Measurements from ENCODE around the gene COG7. TPM values are rescaled to one million over a fixed set of nuclear protein-coding genes. Genes with fewer than 3 reads are reported as not detected.
A peak's percentile ranks its signal among the peaks of the same experiment; 100 is the strongest.

Gene COG7
- total and polyA plus RNA-seq, 5 experiments from 2014 or later = 8.4 to 26.2 (median 10.9) TPM

GRCh38 chr16:23432176-23433128 lies 20.5 kb downstream of the COG7 start:
- POLR2A ChIA-PET = no interaction called here
- no peak overlapping the region for H3K27ac Mint-ChIP-seq

DNA sequence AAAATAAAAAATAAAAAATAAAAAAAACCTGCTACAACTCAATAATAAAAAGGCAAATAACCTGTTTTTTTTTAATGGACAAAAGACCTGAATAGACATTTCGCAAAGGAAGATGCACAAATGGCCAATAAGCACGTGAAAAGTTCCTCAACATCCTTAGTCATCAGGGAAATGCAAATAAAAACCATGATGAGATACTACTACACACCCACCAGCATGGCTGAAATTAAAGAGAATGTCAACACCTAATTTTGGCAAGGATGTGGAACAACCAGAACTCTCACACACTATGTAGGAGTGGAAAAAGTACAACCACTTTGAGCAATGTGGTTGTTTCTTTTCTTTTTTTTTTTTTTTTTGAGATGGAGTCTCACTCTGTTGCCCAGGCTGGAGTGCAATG lies 24.6 kb downstream of the COG7 start:
- H3K36me3 Mint-ChIP-seq = peaks cover 0 to 81% (median 16%) of the 10 kb centered on the region in 3 donors
- POLR2A ChIA-PET = no interaction called here
- ATAC-seq (no peak), DNase-seq (no peak)
- H3K4me1 Mint-ChIP-seq = no peaks in the 10 kb centered on the region
- no peak overlapping the region for H3K27ac Mint-ChIP-seq
- H3K27me3 Mint-ChIP-seq = no peaks in the 10 kb centered on the region
- H3K9me3 Mint-ChIP-seq = no peaks in the 10 kb centered on the region
- no peak overlapping the region for H3K4me3 Mint-ChIP-seq

More at GRCh38 chr16:23432176-23433128, 20.5 kb downstream of the COG7 start:
- DNase-seq = no peak
- Mint-ChIP-seq H3K27me3 (no peaks in the 10 kb centered on the region), H3K9me3 (no peaks in the 10 kb centered on the region), H3K36me3 (peaks cover 0 to 73% (median 20%) of the 10 kb centered on the region in 3 donors), H3K4me1 (peaks cover 0 to 8% (median 4%) of the 10 kb centered on the region in 4 donors), H3K4me3 (no peak overlapping the region)
- ATAC-seq = no peak

DNA sequence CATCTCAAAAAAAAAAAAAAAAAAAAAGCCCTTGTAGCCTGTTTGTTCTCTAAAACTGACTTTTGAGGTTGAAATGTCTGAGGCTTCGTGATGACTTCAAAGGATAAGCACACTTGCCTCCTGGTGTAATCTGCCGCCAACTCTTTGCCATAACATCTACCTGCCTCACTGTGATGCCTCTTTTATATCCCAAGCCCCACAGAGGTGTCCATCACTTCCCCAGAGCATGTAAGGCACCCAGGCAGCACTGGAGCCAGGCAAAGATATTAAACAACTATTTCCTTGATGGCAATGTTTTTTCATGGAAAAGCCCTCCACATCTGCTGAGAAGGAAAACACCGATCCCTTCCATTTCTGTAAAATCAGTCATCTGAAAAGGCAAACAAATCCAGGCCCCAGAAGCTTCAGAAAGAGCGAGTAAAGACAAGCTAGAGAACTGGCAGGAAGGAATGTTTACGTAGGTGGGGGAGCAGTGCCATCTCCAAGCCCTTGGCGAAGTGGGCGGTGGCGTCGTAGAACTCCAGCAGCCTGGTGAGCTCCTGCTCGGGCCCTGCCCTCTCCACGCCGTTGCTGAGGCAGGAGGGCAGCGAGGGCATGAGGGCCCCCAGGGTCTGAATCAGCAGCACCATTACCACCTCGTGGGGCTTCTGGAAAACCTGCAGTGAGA lies 28.6 kb downstream of the COG7 start:
- Mint-ChIP-seq H3K4me3 (no peak overlapping the region), H3K27ac (no peak overlapping the region), H3K9me3 (no peaks in the 10 kb centered on the region), H3K27me3 (no peaks in the 10 kb centered on the region), H3K4me1 (peaks cover 0 to 1% (median 0%) of the 10 kb centered on the region in 4 donors), H3K36me3 (peaks cover 0 to 69% (median 19%) of the 10 kb centered on the region in 3 donors)
- no peak for ATAC-seq
- POLR2A ChIA-PET = no interaction called here
- DNase-seq = no peak

- POLR2A ChIA-PET = no interaction called here
- peaks cover 0 to 67% (median 19%) of the 10 kb centered on the region in 3 donors for H3K36me3 Mint-ChIP-seq
- ATAC-seq = no peak
These were observed 29.4 kb downstream of the COG7 start for GRCh38 chr16:23423496-23424049.

GRCh38 chr16:23420011-23420410 lies 33.0 kb downstream of the COG7 start:
- POLR2A ChIA-PET = no interaction called here
- Mint-ChIP-seq H3K4me3 (no peak overlapping the region), H3K27me3 (no peaks in the 10 kb centered on the region), H3K27ac (peak overlapping the region in 1 of 10 donors; percentile 13), H3K4me1 (peaks cover 0 to 1% (median 0%) of the 10 kb centered on the region in 4 donors), H3K9me3 (no peaks in the 10 kb centered on the region), H3K36me3 (peaks cover 0 to 71% (median 24%) of the 10 kb centered on the region in 3 donors)
- DNase-seq (no peak), ATAC-seq (no peak)

More at GRCh38 chr16:23423496-23424049, 29.4 kb downstream of the COG7 start:
- Mint-ChIP-seq H3K27me3 (no peaks in the 10 kb centered on the region), H3K9me3 (no peaks in the 10 kb centered on the region), H3K4me1 (peaks cover 0 to 1% (median 0%) of the 10 kb centered on the region in 4 donors), H3K4me3 (no peak overlapping the region), H3K27ac (no peak overlapping the region)
- DNase-seq = no peak

DNA sequence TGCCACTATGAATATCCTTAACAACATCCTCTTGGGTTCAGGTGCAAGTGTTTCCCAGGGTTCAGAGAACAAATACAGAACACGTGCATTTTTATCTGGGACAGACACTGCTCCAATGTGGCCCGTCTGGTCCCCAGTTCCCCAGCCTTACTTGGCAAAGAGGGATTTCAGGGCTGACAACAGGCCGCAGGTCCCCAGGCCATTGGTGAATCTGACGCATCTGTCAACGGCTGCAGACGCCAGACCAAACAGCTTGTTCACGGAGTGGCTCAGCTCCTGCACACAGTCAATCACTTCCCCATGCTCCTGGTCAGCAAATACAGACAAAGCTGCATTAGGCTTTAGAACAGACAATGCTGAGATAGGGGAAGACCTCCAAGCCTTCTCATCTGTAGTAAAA lies 36.2 kb downstream of the COG7 start:
- DNase-seq (no peak), ATAC-seq (no peak)
- Mint-ChIP-seq H3K4me3 (no peak overlapping the region), H3K9me3 (no peaks in the 10 kb centered on the region), H3K4me1 (no peaks in the 10 kb centered on the region), H3K27ac (no peak overlapping the region), H3K36me3 (peaks cover 0 to 77% (median 24%) of the 10 kb centered on the region in 3 donors), H3K27me3 (no peaks in the 10 kb centered on the region)
- POLR2A ChIA-PET = no interaction called here

GRCh38 chr16:23414731-23415130 lies 38.3 kb downstream of the COG7 start:
- no peak for DNase-seq
- POLR2A ChIA-PET = no interaction called here
- Mint-ChIP-seq H3K4me1 (no peaks in the 10 kb centered on the region), H3K36me3 (peaks cover 0 to 87% (median 23%) of the 10 kb centered on the region in 3 donors), H3K27me3 (no peaks in the 10 kb centered on the region), H3K27ac (no peak overlapping the region), H3K4me3 (no peak overlapping the region), H3K9me3 (no peaks in the 10 kb centered on the region)
- no peak for ATAC-seq

DNA sequence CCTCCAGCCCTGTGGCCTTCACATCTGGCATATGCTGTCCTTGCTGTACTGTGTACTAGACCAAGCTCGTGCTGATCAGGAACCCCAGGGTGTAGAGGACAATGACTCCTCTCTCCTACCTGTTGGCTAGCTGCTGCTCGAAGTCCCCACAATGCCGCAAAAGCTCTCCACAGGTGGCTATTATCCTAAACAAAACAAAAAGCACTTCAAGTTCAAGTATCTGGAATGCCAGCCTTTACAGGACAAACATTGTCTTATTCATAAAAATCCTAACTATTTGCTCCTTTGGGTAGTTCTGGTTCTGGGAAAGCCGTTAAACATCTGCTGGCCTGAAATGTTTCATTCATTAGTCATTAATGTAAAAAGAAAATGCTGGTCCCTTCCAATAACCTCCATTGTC lies 42.8 kb downstream of the COG7 start:
- DNase-seq = no peak
- H3K27ac Mint-ChIP-seq = peak overlapping the region in 1 of 10 donors; percentile 32
- H3K4me3 Mint-ChIP-seq = no peak overlapping the region
- H3K9me3 Mint-ChIP-seq = no peaks in the 10 kb centered on the region
- peaks cover 8 to 92% (median 28%) of the 10 kb centered on the region in 3 donors for H3K36me3 Mint-ChIP-seq
- POLR2A ChIA-PET = no interaction called here
- no peak for ATAC-seq
- no peaks in the 10 kb centered on the region for H3K27me3 Mint-ChIP-seq
- no peaks in the 10 kb centered on the region for H3K4me1 Mint-ChIP-seq

DNA sequence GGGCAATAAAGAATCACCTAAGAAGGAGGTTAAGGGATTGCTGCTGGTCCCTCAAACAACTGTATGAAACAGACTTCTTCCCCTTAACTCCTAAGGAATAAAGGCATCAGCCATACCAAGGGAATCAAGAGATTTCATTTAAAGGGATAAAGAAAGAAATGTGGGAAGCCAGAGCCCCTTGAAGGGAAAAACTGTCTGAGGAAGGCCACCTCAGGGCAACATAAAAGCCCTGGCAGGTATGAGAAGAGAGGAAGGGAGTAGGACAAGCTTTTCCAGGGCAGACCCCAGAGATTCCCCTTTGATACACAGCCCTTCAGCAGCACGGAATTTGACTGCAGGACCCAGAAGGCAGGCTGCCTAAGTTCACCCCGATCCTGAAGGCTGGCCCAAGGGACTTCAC lies 43.5 kb downstream of the COG7 start:
- no peak overlapping the region for H3K4me3 Mint-ChIP-seq
- H3K27me3 Mint-ChIP-seq = no peaks in the 10 kb centered on the region
- ATAC-seq = no peak
- peaks cover 8 to 93% (median 27%) of the 10 kb centered on the region in 3 donors for H3K36me3 Mint-ChIP-seq
- H3K27ac Mint-ChIP-seq = peak overlapping the region in 4 of 10 donors; percentile 5 to 48 (median 40)
- no peaks in the 10 kb centered on the region for H3K9me3 Mint-ChIP-seq
- H3K4me1 Mint-ChIP-seq = no peaks in the 10 kb centered on the region
- POLR2A ChIA-PET = no interaction called here
- DNase-seq = no peak

DNA sequence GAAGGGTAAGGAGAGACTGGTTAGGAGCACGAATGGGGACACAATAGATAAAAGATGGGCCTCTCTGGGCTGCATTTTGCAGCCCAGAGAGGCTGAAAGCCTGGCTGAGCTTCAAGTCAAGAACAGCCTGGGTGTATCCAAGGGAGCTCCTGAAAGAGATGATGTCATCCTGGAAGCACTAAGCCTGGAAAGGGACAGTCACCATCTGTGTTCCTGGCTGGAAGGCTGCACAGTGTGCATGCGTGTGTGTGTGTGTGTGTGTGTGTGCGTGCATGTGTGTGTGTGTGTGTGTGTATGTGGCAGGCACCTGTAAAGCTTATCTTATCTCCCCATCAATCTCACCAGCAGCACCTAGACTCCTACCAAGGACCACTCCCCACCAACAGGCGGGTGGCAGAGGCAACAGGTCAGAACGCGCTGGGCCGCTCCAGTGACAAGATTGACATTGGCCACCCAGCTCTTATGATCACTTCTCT lies 44.1 kb downstream of the COG7 start:
- H3K4me1 Mint-ChIP-seq = no peaks in the 10 kb centered on the region
- DNase-seq = no peak
- H3K27ac Mint-ChIP-seq = peak overlapping the region in 3 of 10 donors; percentile 48 to 79 (median 60)
- POLR2A ChIA-PET = no interaction called here
- no peak overlapping the region for H3K4me3 Mint-ChIP-seq
- ATAC-seq = no peak
- H3K27me3 Mint-ChIP-seq = no peaks in the 10 kb centered on the region
- H3K36me3 Mint-ChIP-seq = peaks cover 8 to 94% (median 24%) of the 10 kb centered on the region in 3 donors
- H3K9me3 Mint-ChIP-seq = no peaks in the 10 kb centered on the region

GRCh38 chr16:23408242-23408822 lies 44.7 kb downstream of the COG7 start:
- peaks cover 8 to 94% (median 20%) of the 10 kb centered on the region in 3 donors for H3K36me3 Mint-ChIP-seq
- H3K4me3 Mint-ChIP-seq = no peak overlapping the region
- no peak overlapping the region for H3K27ac Mint-ChIP-seq
- POLR2A ChIA-PET = no interaction called here
- H3K9me3 Mint-ChIP-seq = no peaks in the 10 kb centered on the region
- no peaks in the 10 kb centered on the region for H3K27me3 Mint-ChIP-seq
- DNase-seq (no peak), ATAC-seq (no peak)
- no peaks in the 10 kb centered on the region for H3K4me1 Mint-ChIP-seq

DNA sequence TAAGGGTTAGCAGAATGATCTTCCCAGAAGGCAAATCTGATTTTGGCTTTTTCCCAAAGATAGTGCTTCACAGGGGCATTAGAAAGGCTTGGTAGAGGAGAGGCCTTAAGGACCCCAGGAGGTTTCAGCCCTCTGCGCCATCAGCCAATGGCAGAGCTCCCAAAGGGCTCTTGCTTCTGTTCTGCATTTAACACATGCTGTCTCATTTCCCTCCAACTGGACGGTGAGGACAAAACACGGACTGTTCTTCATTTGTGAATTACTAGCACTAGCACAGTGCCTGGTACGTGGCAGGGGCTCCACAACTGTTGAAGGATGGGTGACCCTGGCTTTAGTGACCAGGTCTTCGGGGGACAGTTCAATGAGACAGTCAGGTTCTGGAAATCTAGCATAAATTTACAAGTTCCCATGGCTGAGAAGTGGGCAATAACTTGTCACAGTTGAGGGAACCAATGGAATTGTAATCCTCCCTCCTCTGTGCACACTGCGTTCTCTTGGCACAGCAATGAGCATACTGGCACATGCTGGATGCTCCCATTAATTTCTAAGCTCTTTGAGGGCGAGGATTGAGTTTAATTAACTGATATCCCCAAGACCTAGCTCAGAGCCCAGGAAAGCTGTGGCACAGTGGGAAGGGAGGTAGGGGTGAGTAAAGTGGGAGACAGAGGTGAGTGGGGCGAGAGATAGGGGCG lies 45.4 kb downstream of the COG7 start:
- Mint-ChIP-seq H3K4me1 (no peaks in the 10 kb centered on the region), H3K36me3 (peaks cover 8 to 94% (median 24%) of the 10 kb centered on the region in 3 donors), H3K27ac (no peak overlapping the region), H3K4me3 (no peak overlapping the region), H3K9me3 (no peaks in the 10 kb centered on the region), H3K27me3 (no peaks in the 10 kb centered on the region)
- no peak for ATAC-seq
- no peak for DNase-seq
- POLR2A ChIA-PET = no interaction called here

Measured in naive thymus-derived CD8-positive, alpha-beta T cell (primary cell).